Coronary artery (tissue), 2 donors: ENCODE measurements around the gene HOXA11.

Experiments
- DNase-seq: peaks from one replicate; pipeline ENCODE4 v3.0.0-alpha.2; 2017; ENCODE audit warnings: low spot score
- H3K27ac ChIP-seq, 2 donors: fragments of 200-600 bp; sonication (generic); one replicate each; pipeline ENCODE4 v1.5.1; 2016 to 2019
- H3K4me3 ChIP-seq: fragments of 200-600 bp; sonication (generic); 2 replicates; pipeline ENCODE4 v1.5.1; 2016; ENCODE audit warnings: mild to moderate bottlenecking, moderate library complexity
- TF ChIP-seq, protein P1 (sequence below): fragments of 200-600 bp; sonication (generic); IDR thresholded peaks from one replicate; pipeline ENCODE4 v1.5.1; 2019; ENCODE audit warnings: antibody characterized with exemption

HOXA11 gene

DNA sequence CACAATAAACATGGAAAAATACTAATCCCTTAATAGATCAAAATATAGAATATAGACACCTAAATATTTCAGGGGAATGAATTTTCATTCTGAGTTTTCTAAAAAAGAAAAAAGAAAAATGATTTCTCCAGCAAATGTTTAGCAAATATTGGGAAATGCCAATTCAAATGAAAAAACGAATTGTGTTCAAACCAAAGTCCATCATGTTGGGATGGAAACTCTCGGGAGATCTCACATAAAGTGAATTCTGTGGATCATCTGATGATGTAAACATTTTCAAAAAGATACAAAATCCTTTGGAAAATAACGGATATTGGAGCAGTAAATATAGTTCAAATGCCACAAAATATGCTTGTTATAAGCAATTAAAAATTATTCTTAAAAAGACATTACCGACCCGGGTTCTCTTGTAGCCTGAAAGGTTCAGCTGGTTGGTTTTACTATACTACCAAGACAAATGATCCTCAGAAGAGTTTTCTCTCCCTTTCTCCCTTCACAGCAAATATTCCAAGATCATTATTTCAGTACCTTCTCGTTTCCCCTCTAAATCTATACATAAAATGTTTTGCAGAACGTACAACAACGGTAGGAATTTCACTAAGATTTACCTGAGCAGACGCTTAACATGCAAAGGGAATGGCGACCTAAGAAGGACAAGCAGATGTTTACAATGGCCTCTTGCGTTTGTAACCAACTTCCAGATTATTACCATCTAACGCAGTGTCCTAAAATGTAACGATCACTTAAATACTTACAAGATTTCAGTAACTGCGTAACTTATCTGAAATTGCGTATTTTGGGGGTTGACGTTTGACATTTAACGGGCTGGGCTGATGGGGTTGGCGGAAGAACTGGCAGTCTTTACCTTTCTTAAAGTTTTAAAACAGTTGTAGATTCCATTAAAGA lies 12.4 kb upstream of the HOXA11 start:
- H3K27ac ChIP-seq: no peak overlapping the region
- DNase-seq: no peak
- TF ChIP-seq, protein P1, sequence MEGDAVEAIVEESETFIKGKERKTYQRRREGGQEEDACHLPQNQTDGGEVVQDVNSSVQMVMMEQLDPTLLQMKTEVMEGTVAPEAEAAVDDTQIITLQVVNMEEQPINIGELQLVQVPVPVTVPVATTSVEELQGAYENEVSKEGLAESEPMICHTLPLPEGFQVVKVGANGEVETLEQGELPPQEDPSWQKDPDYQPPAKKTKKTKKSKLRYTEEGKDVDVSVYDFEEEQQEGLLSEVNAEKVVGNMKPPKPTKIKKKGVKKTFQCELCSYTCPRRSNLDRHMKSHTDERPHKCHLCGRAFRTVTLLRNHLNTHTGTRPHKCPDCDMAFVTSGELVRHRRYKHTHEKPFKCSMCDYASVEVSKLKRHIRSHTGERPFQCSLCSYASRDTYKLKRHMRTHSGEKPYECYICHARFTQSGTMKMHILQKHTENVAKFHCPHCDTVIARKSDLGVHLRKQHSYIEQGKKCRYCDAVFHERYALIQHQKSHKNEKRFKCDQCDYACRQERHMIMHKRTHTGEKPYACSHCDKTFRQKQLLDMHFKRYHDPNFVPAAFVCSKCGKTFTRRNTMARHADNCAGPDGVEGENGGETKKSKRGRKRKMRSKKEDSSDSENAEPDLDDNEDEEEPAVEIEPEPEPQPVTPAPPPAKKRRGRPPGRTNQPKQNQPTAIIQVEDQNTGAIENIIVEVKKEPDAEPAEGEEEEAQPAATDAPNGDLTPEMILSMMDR: no peak
- no peak overlapping the region for H3K4me3 ChIP-seq

DNA sequence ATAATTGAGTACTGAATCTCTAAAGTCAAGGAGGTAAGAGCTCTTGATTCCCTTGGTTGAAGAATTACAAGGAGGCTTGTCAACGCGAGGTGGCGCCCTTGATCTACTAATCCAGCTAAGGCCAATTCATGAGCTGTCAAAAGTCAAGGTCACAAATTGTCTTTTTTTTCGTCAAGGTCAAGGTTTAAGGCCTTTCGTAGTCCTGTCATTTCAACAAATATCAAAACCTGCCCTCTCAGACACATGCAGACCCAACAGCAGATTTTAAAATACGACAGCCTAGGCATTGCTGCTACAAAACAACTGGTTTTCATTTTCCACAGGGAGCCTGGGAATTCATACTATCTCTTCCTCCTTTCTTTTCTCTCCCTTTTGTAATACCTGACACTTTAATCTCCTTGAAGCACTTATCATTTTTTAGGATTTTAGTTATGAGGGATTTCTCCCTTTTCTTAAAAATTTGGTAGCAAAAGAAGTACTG lies 11.3 kb upstream of the HOXA11 start:
- TF ChIP-seq, protein P1: peak; percentile 53
- DNase-seq: peak; percentile 77
- no peak overlapping the region for H3K4me3 ChIP-seq

DNA sequence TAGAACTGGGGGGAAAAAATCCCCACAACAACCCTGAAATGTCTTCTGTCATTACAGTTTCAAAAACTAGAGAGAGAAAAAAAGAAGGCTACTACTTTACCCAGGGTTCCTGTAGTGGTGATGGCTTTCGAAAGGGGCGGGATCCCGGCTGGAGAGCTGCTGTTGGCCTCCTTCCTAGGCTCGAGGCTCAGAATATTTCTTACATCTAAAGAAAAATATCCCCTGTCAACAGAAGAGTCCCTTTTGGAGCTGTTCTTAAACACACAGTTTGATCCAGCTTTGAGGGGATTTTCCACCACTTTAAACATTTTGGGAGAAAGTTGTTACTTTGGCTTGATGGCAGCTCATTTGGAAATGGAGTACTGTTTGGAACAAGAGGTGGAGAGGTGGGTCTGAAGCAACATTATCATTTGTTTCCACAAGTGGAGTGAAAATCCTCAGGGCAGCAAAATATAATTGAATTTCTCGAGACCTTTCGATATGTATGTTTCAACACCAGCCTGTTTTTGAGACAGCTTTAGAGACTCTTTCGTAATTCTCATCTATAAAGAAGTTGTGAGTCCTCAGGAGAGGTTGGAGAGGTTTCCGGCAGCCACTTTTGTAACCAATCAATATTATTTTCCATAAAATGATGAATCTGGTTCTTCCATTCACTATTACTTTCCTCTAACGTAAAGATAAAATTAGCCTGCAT lies 9.8 kb upstream of the HOXA11 start:
- TF ChIP-seq, protein P1: no peak
- H3K27ac ChIP-seq: no peak overlapping the region
- peak; percentile 1 for DNase-seq
- no peak overlapping the region for H3K4me3 ChIP-seq

More for the DNA sequence above, 11.3 kb upstream of the HOXA11 start:
- H3K27ac ChIP-seq: no peak overlapping the region

DNA sequence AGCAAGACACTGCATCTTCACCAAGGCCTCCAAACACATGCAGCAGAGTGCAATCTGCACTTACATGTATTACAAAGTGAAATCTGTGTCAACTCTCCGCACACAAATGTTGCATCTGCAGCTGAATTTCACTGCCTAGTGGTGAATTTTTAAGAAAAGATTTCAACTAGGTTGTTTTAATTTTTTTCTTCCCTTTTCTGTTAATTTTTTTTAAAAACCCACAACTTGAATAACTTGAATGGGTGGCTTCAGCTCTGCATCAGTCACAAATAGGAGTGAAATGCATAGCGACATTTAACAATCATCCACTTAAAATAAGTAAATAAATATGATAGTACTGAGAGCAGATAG lies 8.9 kb upstream of the HOXA11 start:
- Histone ChIP-seq H3K27ac (no peak overlapping the region), H3K4me3 (no peak overlapping the region)
- no peak for DNase-seq
- TF ChIP-seq, protein P1: no peak

DNA sequence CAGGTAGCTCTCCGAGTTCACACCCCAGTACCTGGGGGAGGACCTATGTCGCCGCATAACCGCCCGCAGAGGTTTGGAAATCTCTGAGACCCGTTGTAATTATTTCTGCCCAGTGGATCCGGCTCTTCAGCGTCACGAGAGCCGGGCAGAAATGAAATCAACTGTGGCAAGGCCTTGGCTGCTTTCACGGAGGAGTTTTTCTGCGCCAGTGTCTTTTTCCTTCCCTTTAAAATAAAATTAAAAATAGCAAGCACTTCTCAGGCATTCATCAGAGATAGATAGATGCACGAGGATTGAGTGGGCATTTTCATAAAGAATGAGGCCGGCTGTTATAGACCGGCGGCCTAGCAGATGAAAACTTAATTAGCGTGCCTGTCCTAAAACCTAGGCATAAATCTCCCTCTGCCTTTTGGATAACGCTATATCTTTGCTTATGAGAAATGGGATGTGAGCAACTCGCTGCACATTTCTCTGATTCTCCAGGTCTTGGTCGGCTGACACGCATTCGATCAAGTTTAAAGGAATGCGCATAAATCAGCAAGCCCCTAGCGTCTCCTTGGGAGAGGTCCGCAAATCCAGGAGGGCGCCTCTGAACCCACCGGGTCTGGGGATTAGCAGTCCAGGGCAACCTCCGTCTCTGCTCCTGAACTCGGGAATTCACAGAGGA lies 8.4 kb upstream of the HOXA11 start:
- TF ChIP-seq, protein P1: no peak
- H3K4me3 ChIP-seq: peak overlapping the region; percentile 65
- peak; percentile 63 for DNase-seq
- no peak overlapping the region for H3K27ac ChIP-seq

DNA sequence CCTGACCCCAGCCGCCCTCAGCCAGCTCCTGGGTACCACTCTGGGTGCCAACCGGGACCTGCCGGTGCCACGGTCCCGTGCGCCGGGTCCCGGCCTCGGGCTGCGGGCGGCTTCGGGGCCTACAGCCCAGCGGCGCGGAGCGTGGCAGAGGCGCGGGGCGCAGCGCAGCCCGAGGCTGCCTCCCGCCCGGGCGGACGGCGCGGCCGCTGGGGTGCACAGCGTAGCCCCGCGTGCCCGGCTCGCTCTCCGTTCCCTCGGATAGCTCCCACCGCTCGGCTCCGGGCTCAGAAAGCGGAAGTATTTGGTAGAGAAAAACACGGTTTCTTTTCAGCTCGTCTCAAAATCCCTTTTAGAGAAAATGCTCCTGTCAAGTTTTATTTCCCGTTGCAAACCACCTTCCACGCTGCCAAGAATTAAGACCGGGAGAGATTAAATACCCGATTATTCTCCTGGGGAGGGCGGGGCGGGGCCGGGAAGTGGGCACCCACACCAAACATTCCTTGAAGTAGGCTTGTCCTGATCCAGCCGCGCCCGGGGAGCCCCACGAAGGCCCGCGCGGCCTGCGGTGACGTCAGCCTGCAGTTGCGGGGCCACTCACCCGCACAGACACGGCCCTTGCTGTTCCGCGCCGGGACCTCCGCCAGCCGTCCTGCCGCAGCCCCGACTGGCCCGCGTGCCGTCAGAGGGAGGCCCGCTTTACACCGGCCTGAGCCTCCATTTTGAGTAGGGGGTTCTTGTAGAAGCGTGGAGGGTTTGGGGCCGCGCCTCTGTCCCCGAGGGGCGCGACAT lies 7.7 kb upstream of the HOXA11 start:
- no peak for DNase-seq
- no peak overlapping the region for H3K27ac ChIP-seq
- H3K4me3 ChIP-seq: peak overlapping the region; percentile 65
- TF ChIP-seq, protein P1: no peak
